ENCODE measurements around the gene MMUT.
"Not testable (repeated sequence)": the region's sequence is repeated elsewhere in the genome, so short reads cannot be mapped to it uniquely, and the experiment has no call there.

The MMUT gene

GRCh38 chr6:49423817-49424216 is 39.2 kb downstream of the MMUT start:
- no peak for DNase-seq (ENCODE audit: low read depth, low spot score)

GRCh38 chr6:49416195-49416594 is 46.9 kb downstream of the MMUT start:
- DNase-seq (ENCODE audit: low read depth, low spot score), result no peak

- DNase-seq (ENCODE audit: low read depth, low spot score), result no peak
These were observed 47.7 kb downstream of the MMUT start for GRCh38 chr6:49415358-49415757.

GRCh38 chr6:49410564-49410963 is 52.5 kb downstream of the MMUT start:
- DNase-seq (ENCODE audit: low read depth, low spot score), result no peak

GRCh38 chr6:49409951-49410542 is 53.0 kb downstream of the MMUT start:
- DNase-seq (ENCODE audit: low read depth, low spot score), result peak; percentile 38

- no peak for DNase-seq (ENCODE audit: low read depth, low spot score)
These were observed 56.6 kb downstream of the MMUT start for GRCh38 chr6:49406250-49406970.

- no peak for DNase-seq (ENCODE audit: low read depth, low spot score)
These were observed 62.0 kb downstream of the MMUT start for GRCh38 chr6:49401063-49401462.

GRCh38 chr6:49386667-49387508 is 76.2 kb downstream of the MMUT start:
- not testable (repeated sequence) for DNase-seq (ENCODE audit: low read depth, low spot score)

GRCh38 chr6:49384904-49385303 is 78.1 kb downstream of the MMUT start:
- DNase-seq (ENCODE audit: low read depth, low spot score), result no peak

Measured in iPS DF 19.7 (cell line).